H1 (cell line): ENCODE data around the gene NOG. TPM values are rescaled to one million over a fixed set of nuclear protein-coding genes. Genes with fewer than 3 reads are reported as not detected.

Experiments used
- CTCF ChIA-PET: fragments of 300-600 bp; sonication (Branson Sonifier 250); formaldehyde crosslinking; loops from one replicate; lab custom pipeline; 2021; ENCODE audit not compliant: partially characterized antibody; lab: Charles Lee
- POLR2A ChIA-PET: fragments of 300-600 bp; sonication (Branson Sonifier 250); formaldehyde crosslinking; loops from one replicate; lab custom pipeline; 2021; ENCODE audit warnings: inconsistent platforms; ENCODE audit not compliant: partially characterized antibody; lab: Charles Lee
- DNase-seq, 2 experiments: peaks; one replicate each; pipeline versions ENCODE4 v3.0.0 to v3.0.0-alpha.2; 2010 to 2022; ENCODE audit warnings: low spot score in 2 of 2, low read depth in 1 of 2, mixed read lengths in 1 of 2
- FAIRE-seq: peaks from 2 replicates; lab custom pipeline; 2011; peaks lifted over from hg19 to GRCh38; lab: Jason Lieb, UNC
- H2AFZ ChIP-seq: 2 replicates; pipeline ENCODE4 v1.8.1; 2012; ENCODE audit warnings: low read length, inconsistent platforms
- H2AK5ac ChIP-seq: 2 replicates; pipeline ENCODE4 v1.6.1; 2013; ENCODE audit warnings: low read depth, low read length
- H2BK120ac ChIP-seq: replicated peaks from 2 replicates; pipeline ENCODE3; 2013; ENCODE audit warnings: low read depth, low read length, inconsistent platforms
- H2BK12ac ChIP-seq: 2 replicates; pipeline ENCODE4 v1.6.1; 2013; ENCODE audit warnings: low read depth, low read length
- H2BK15ac ChIP-seq: 2 replicates; pipeline ENCODE4 v1.6.1; 2013; ENCODE audit warnings: low read length
- H2BK20ac ChIP-seq: 2 replicates; pipeline ENCODE4 v1.6.1; 2013; ENCODE audit warnings: low read length
- H2BK5ac ChIP-seq: 2 replicates; pipeline ENCODE4 v1.6.1; 2013; ENCODE audit warnings: low read depth, low read length
- H3K14ac ChIP-seq: 2 replicates; pipeline ENCODE4 v1.6.1; 2013; ENCODE audit warnings: inconsistent platforms; ENCODE audit not compliant: insufficient read length
- H3K18ac ChIP-seq: 2 replicates; pipeline ENCODE4 v1.6.1; 2013; ENCODE audit warnings: low read length; ENCODE audit errors: extremely low read depth
- H3K23ac ChIP-seq: 2 replicates; pipeline ENCODE4 v1.6.1; 2013; ENCODE audit warnings: inconsistent platforms; ENCODE audit not compliant: insufficient read length
- H3K23me2 ChIP-seq: 2 replicates; pipeline ENCODE4 v1.6.1; 2013; ENCODE audit warnings: low read depth, low read length
- H3K27ac ChIP-seq: 2 replicates; pipeline ENCODE4 v1.6.1; 2011; ENCODE audit warnings: low read depth, low read length, inconsistent platforms
- H3K27me3 ChIP-seq, 4 experiments: replicated peaks in 1 of 4; 1 replicate in 1 of 4; 2 replicates in 3 of 4; pipeline versions ENCODE4 v1.6.1 to v1.8.1; 2011 to 2013; ENCODE audit warnings: low read length in 3 of 4, mild to moderate bottlenecking in 3 of 4, inconsistent platforms in 2 of 4, mixed read lengths in 2 of 4, moderate library complexity in 1 of 4; ENCODE audit not compliant: control insufficient read depth in 3 of 4, insufficient read depth in 3 of 4; ENCODE audit errors: extremely low read depth in 1 of 4
- H3K36me3 ChIP-seq, 4 experiments: 2 replicates each; pipeline versions ENCODE4 v1.6.1 to v1.8.1; 2011 to 2013; ENCODE audit warnings: mild to moderate bottlenecking in 4 of 4, low read length in 3 of 4, moderate library complexity in 2 of 4, control low read depth in 1 of 4, inconsistent platforms in 1 of 4; ENCODE audit not compliant: insufficient read depth in 4 of 4, control insufficient read depth in 2 of 4
- H3K4ac ChIP-seq: replicated peaks from 2 replicates; pipeline ENCODE3; 2013; ENCODE audit warnings: low read length, low read depth, mixed read lengths, inconsistent platforms; ENCODE audit not compliant: insufficient read length
- H3K4me1 ChIP-seq, 4 experiments: replicated peaks in 1 of 4; 1 replicate in 1 of 4; 2 replicates in 3 of 4; pipeline versions ENCODE4 v1.6.1 to v1.8.1; 2011 to 2013; ENCODE audit warnings: low read length in 3 of 4, inconsistent platforms in 2 of 4, mixed read lengths in 1 of 4; ENCODE audit not compliant: insufficient read depth in 4 of 4, control insufficient read depth in 3 of 4
- H3K4me2 ChIP-seq, 2 experiments: 2 replicates each; pipeline versions ENCODE4 v1.6.1 to v1.8.1; 2011 to 2013; ENCODE audit warnings: low read depth in 2 of 2, low read length in 2 of 2, control low read depth in 1 of 2, inconsistent platforms in 1 of 2, mild to moderate bottlenecking in 1 of 2; ENCODE audit not compliant: insufficient read depth in 1 of 2
- H3K4me3 ChIP-seq, 4 experiments: fragments of 200-600, 300-600 bp in 1 of 4; sonication (generic), shearing (Covaris generic), sonication (Bioruptor Twin) in 1 of 4; 2 replicates each; pipeline versions ENCODE4 v1.5.1 to v1.8.1; 2011 to 2016; ENCODE audit warnings: low read length in 4 of 4, low read depth in 3 of 4, control low read depth in 2 of 4, inconsistent platforms in 2 of 4, mild to moderate bottlenecking in 2 of 4, mixed read lengths in 1 of 4, moderate library complexity in 1 of 4; ENCODE audit not compliant: insufficient read depth in 2 of 4; ENCODE audit errors: extremely low read depth in 1 of 4
- H3K56ac ChIP-seq: replicated peaks from 2 replicates; pipeline ENCODE3; 2013; ENCODE audit warnings: low read depth, mild to moderate bottlenecking, mixed read lengths, low read length, inconsistent platforms; ENCODE audit not compliant: insufficient read length
- H3K79me1 ChIP-seq: 2 replicates; pipeline ENCODE4 v1.6.1; 2013; ENCODE audit warnings: low read depth, low read length, control low read depth
- H3K79me2 ChIP-seq, 2 experiments: 2 replicates each; pipeline versions ENCODE4 v1.6.1 to v1.8.1; 2012 to 2013; ENCODE audit warnings: low read length in 2 of 2, mild to moderate bottlenecking in 2 of 2, inconsistent platforms in 1 of 2; ENCODE audit not compliant: insufficient read depth in 2 of 2, control insufficient read depth in 1 of 2
- H3K9ac ChIP-seq, 4 experiments: replicated peaks in 1 of 4; 1 replicate in 1 of 4; 2 replicates in 3 of 4; pipeline versions ENCODE4 v1.6.1 to v1.8.1; 2011 to 2013; ENCODE audit warnings: low read depth in 3 of 4, low read length in 3 of 4, control low read depth in 2 of 4, mild to moderate bottlenecking in 2 of 4, moderate library complexity in 2 of 4, inconsistent platforms in 1 of 4; ENCODE audit errors: extremely low read depth in 1 of 4
- H3K9me3 ChIP-seq, 2 experiments: 2 replicates each; pipeline versions ENCODE4 v1.6.1 to v1.8.1; 2012 to 2013; ENCODE audit warnings: mild to moderate bottlenecking in 2 of 2, moderate library complexity in 2 of 2, control low read depth in 1 of 2, inconsistent platforms in 1 of 2, low read depth in 1 of 2, low read length in 1 of 2, mixed read lengths in 1 of 2; ENCODE audit not compliant: insufficient read depth in 2 of 2
- H4K20me1 ChIP-seq, 2 experiments: replicated peaks in 1 of 2; 2 replicates each; pipeline versions ENCODE3 to v1.8.1; 2011 to 2013; ENCODE audit warnings: inconsistent platforms in 2 of 2, low read length in 2 of 2, mild to moderate bottlenecking in 1 of 2; ENCODE audit not compliant: insufficient read depth in 2 of 2, control insufficient read depth in 1 of 2
- H4K5ac ChIP-seq: 2 replicates; pipeline ENCODE4 v1.6.1; 2013; ENCODE audit warnings: low read length, low read depth, mixed read lengths, inconsistent platforms; ENCODE audit not compliant: insufficient read length
- H4K8ac ChIP-seq: 2 replicates; pipeline ENCODE4 v1.8.0; 2013; ENCODE audit warnings: mild to moderate bottlenecking, moderate library complexity, low read length, inconsistent platforms; ENCODE audit not compliant: insufficient read depth; ENCODE audit errors: extremely low read depth
- H4K91ac ChIP-seq: replicated peaks from 2 replicates; pipeline ENCODE3; 2013; ENCODE audit warnings: low read length, mixed read lengths, inconsistent platforms; ENCODE audit not compliant: insufficient read length
- POU5F1 ChIP-seq: IDR thresholded peaks from 2 replicates; pipeline ENCODE4 v1.6.1; 2011; ENCODE audit warnings: low read depth, mild to moderate bottlenecking, low read length, moderate library complexity
- WGBS, 2 experiments: shearing (Covaris generic) in 1 of 2; methylation state at CpG; one replicate each; pipeline versions ENCODE4 v1.1.6 to v1.1.7; 2013 to 2015; ENCODE audit warnings: low lambda C conversion rate in 2 of 2, mixed read lengths in 2 of 2, inconsistent platforms in 1 of 2, low coverage in 1 of 2, missing lambda C conversion rate in 1 of 2; ENCODE audit not compliant: insufficient replicate concordance in 2 of 2, insufficient coverage in 1 of 2, insufficient read length in 1 of 2; ENCODE audit errors: extremely low coverage in 1 of 2, missing lambda C conversion rate in 1 of 2; 5-methylcytosine and 5-hydroxymethylcytosine counted together
- polyA plus RNA-seq, 7 experiments: library from polyadenylated mRNA; depleted of rRNA in 3 of 7; stranded (reverse) in 5 of 7; unstranded in 2 of 7; fragments of >200 nt in 5 of 7; fragments of 200-250 nt in 2 of 7; gene quantifications; 1 replicate in 5 of 7; 2 replicates in 1 of 7; 4 replicates in 1 of 7; pipeline versions ENCODE4 v1.2.1 to v1.2.3, GENCODE V29; 2011 to 2013; ENCODE audit warnings: missing spikeins in 2 of 7, mixed read lengths in 2 of 7
- total RNA-seq: library from RNA; stranded (reverse); fragmentation: NEBNext Ultra II Directional; extraction: Animal tissue kit (Norgen Biotek cat#: 25700); gene quantifications from 2 replicates; pipeline ENCODE4 v1.2.1, GENCODE V29; 2021

The NOG gene
- total and polyA plus RNA-seq, 2 of the 8 experiments (the other 6 are each of a cell fraction or from before 2014, with no cell fraction given): 0.35 TPM

- Histone ChIP-seq H3K14ac (no peak overlapping the region), H3K9me3 (no peaks in the 10 kb centered on the region), H3K79me1 (no peaks in the 10 kb centered on the region), H3K79me2 (no peaks in the 10 kb centered on the region), H4K20me1 (no peaks in the 10 kb centered on the region), H3K4me1 (peaks cover 2 to 6% (median 4%) of the 10 kb centered on the region in 4 experiments; a peak in 4 of 7 replicates), H3K4me2 (no peak overlapping the region), H3K27ac (no peak overlapping the region), H3K36me3 (no peaks in the 10 kb centered on the region), H2BK12ac (no peak overlapping the region), H3K23me2 (no peaks in the 10 kb centered on the region), H2BK15ac (no peak overlapping the region), H3K4me3 (peak overlapping the region in 1 of 4 experiments; percentile 28; a peak in 1 of 8 replicates), H4K8ac (no peak overlapping the region), H3K9ac (no peak overlapping the region), H2BK20ac (no peak overlapping the region), H2AFZ (peak overlapping the region; percentile 56; the same call in 1 of the 2 replicates), H2BK120ac (no peak overlapping the region), H3K56ac (no peak overlapping the region), H2AK5ac (no peak overlapping the region), H3K4ac (no peak overlapping the region), H2BK5ac (no peak overlapping the region), H3K27me3 (no peaks in the 10 kb centered on the region), H3K18ac (no peak overlapping the region), H4K91ac (no peak overlapping the region), H3K23ac (no peak overlapping the region), H4K5ac (no peak overlapping the region)
- no peak for FAIRE-seq
- no peak for DNase-seq
- ChIA-PET POLR2A (no interaction called here), CTCF (interaction anchor here (1.0 to 1.7 kb wide), 12 partner anchors 9 to 203 kb away, joined by 3 to 8 read pairs (median 4); no protein-coding TSS in a partner anchor)
- WGBS, 2 experiments: 63% methylated on average over 5 of the region's 5 CpGs; no CpG with 5 or more reads in 1 of the 2 experiments
- TF ChIP-seq POU5F1: no peak
Observed at GRCh38 chr17:56577190-56577842, 16.2 kb upstream of the NOG start.
